AG09319 (cell line): ENCODE results near the gene SKA3.
"Not testable (repeated sequence)": the region's sequence is repeated elsewhere in the genome, so short reads cannot be mapped to it uniquely, and the experiment has no call there.

Source experiments
- DNase-seq: peaks from one replicate; pipeline ENCODE4 v3.0.0-alpha.2; 2010; ENCODE audit warnings: low read depth; ENCODE audit errors: extremely low read depth
- TF ChIP-seq, protein P1 (sequence below): IDR thresholded peaks from 2 replicates; pipeline ENCODE4 v1.5.1; 2011; ENCODE audit warnings: low read depth, mild to moderate bottlenecking, inconsistent platforms, low read length, moderate library complexity

Gene SKA3

DNA sequence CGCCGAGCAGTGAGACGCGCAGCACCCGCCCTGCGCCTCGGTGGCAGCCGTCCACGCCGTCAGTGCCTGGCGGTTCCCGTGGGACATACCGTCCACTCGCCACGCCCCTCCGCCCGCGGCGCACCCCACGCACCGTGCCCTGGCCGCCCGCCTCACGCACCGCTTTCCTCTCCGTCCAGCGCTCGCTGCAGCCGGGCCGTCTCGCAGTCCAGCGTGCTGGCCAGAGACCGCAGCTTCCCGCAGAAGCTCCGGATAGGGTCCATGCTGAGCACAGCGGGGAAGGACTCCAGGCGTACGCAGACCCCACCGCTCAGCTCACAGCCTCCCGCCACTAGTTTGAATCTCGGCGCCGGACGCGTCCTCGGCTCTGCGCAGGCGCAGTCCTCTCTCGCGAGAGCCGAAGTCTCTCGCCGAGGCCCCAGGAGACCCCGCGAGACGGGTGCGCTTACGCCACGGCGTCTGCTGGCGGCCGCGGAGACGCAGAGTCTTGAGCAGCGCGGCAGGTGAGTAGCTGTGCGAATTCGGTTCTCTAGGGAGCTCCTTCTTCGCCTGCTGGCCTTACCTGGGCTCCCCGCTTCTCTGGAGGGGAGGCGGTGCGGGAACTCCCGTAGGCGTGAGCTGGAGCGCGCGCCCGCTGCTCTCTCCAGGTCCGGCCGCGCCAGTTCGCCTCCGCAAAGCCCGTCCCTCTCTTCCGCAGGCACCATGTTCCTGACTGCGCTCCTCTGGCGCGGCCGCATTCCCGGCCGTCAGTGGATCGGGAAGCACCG is at the start of gene SKA3, which contains the start of gene MRPL57:
TSS of gene SKA3 (minus strand) at position 338 of the 767 bp plus-strand sequence. CDS start at position 263, 75 bp downstream.
TSS of gene MRPL57 (plus strand) at position 444 of the 767 bp plus-strand sequence. CDS start at position 703, 259 bp downstream.
- TF ChIP-seq, protein P1, sequence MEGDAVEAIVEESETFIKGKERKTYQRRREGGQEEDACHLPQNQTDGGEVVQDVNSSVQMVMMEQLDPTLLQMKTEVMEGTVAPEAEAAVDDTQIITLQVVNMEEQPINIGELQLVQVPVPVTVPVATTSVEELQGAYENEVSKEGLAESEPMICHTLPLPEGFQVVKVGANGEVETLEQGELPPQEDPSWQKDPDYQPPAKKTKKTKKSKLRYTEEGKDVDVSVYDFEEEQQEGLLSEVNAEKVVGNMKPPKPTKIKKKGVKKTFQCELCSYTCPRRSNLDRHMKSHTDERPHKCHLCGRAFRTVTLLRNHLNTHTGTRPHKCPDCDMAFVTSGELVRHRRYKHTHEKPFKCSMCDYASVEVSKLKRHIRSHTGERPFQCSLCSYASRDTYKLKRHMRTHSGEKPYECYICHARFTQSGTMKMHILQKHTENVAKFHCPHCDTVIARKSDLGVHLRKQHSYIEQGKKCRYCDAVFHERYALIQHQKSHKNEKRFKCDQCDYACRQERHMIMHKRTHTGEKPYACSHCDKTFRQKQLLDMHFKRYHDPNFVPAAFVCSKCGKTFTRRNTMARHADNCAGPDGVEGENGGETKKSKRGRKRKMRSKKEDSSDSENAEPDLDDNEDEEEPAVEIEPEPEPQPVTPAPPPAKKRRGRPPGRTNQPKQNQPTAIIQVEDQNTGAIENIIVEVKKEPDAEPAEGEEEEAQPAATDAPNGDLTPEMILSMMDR: no peak
- peak; percentile 83 for DNase-seq

DNA sequence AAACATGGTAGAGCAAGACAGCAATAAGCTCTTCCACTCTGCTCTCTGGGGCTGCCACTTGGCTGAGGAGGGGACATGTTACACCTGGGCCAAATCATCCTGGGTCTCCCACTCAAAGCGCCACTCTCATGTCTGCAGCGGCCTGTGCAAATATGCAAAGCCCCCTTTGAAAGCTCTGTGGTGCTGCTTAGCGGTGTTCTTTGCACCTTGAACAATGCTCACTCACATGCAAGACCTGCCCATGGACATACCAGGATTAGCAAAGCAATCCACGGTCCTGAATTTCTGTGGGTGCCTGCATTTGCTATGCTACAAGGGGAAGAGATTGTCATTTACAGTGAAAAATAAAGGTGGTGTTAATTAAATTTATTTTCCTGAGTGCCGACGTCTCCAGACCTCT is 48.7 kb upstream of the SKA3 start:
- DNase-seq: no peak
- TF ChIP-seq, protein P1: no peak

DNA sequence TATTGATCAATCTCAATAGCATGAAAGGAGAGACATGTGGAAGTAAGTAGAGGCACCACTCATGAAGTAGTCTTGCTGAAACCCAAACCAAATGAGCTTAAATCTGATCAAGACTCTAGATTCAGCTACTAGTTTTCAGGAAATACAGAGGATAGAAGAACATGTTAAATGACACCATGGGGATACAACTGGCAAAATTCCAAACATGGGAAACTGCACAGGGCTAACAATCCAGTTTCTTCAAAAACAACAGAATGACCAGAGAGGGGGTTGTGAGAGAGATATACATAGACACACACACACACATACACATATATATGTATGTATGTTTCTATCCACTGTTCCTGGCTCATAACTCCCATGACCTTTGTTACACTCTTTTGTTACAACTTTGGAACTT is 44.9 kb upstream of the SKA3 start:
- TF ChIP-seq, protein P1: no peak
- DNase-seq: no peak

DNA sequence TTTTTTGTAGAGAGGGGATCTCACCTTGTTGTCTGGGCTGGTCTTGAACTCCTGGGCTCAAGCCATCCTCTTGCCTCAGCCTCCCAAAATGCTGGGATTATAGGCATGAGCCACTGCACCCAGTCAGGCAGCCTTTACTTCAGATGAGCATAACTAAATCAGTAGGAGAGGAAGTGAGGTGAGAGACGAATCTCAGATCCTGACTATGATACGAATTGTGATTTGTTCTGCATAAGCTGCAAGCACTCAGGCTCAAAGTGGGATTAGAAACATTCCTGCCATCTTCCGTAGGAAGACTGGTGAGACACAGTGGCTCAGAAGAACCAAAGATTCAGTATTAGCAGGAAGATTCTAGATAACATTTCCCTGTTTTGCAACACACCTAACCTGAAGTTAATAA is 43.4 kb upstream of the SKA3 start:
- not testable (repeated sequence) for DNase-seq

DNA sequence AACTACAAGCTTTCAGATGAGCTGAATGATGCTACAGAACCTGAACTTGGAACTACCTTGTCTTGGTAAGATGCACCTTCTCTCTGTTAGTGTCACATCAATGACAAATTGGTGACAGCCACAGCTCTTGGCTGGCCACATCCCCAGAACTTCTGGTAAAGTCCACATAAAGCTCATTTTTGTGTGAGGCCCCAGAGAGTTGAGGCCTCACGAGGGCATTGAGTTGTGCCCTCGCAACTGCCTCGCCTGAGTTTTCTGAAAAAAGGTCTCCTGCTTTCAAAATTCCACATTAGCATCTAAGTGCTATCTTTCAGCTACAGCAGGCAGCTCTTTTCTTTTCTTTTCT is 42.7 kb upstream of the SKA3 start:
- TF ChIP-seq, protein P1: no peak
- DNase-seq: no peak

DNA sequence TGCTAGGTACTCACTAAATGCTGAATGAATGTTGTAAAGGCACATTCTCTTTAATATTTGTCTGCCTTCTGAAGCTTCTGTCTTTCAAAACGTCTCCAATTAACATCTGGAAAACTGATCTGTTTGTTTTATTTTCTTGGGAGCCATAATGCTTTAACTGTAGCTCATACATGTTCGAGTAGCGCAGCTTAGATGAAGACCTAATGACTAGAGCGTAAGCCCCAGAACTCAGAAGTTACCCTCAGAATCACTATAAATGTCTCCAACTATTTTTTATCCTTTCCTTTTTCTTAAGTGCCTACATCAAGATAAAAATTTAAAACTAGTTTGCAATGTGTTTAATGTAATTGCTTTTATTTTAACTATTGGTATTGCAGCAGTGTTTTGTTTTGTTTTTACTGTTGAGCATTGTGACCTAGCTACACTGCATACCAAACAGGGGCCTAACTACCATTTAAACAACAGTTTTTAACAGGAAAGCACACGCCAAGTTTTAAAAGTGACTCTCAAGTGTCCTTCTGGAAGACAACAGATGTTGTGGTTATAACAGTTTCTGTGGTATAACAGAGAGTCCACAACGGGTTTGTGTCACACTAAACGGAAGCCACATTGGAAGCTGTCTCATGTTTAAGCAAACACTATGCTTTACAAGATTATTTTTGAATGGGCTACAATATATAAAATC is 42.1 kb upstream of the SKA3 start:
- TF ChIP-seq, protein P1: no peak
- DNase-seq: no peak

DNA sequence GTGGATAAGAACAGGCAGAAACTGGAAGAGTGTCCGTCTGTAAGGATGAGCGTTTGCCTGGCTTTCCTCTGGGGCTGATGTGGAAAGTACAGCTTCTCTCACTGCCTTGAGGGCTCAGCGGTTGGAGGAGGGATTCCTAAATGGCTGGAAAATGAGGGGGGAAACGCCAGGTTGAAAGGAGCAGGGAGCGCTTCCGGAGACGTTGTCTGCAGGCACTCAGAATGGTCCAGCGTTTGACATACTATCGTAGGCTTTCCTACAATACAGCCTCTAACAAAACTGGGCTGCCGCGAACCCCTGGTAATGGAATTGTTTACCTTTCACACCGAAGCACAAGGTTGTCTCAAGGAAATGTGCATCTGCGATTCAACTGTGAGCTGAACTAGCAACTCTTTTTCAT is 40.0 kb upstream of the SKA3 start:
- TF ChIP-seq, protein P1: no peak
- DNase-seq: no peak

DNA sequence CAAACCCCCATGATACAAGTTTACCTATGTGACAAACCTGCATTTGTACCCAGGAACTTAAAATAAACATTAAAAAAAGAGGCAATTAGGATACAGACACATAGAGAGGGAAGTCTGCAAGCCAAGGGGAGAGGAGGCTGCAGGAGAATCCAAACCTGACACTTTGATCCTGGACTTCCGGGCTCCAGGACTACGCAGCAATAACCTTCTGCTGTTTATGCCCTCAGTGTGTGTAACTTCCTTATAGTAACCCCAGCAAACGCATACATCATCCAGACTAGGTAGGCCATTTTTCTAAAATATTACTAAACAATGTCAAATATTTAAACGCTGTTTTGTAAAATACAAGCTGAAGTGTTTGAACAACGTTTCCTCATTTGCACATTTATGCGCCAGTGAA is 39.1 kb upstream of the SKA3 start:
- DNase-seq: not testable (repeated sequence)
